ENCODE measurements around the gene NUDT3. TPM values are rescaled to one million over a fixed set of nuclear protein-coding genes. Genes with fewer than 3 reads are reported as not detected.

The NUDT3 gene
- total RNA-seq, 2 donors from 2014 or later, result 28.9 to 30.8 TPM

GRCh38 chr6:34436803-34437643 lies 44.6 kb upstream of the NUDT3 start:
- intact Hi-C loops (cut with DNase I), result no loop called here
- Histone ChIP-seq H3K4me3 (no peak overlapping the region), H3K4me1 (replicated peaks) (no peaks in the 10 kb centered on the region), H3K36me3 (no peaks in the 10 kb centered on the region), H3K27me3 (replicated peaks; ENCODE audit: insufficient read depth) (no peaks in the 10 kb centered on the region), H3K9me3 (no peaks in the 10 kb centered on the region), H3K27ac (peak overlapping the region in 1 of 2 donors; percentile 27)
- TF ChIP-seq POLR2AphosphoS5 (IDR thresholded peaks at IDR 0.05) (no peak), CTCF (IDR thresholded peaks at IDR 0.05) (no peak), POLR2A (IDR thresholded peaks at IDR 0.05) (no peak)
- DNase-seq (ENCODE audit: low spot score), result no peak
- 89% methylated on average over 38 of the region's 38 CpGs for WGBS

- 53% methylated on average over 5 of the region's 5 CpGs for WGBS
- no peak for DNase-seq (ENCODE audit: low spot score)
- Histone ChIP-seq H3K4me1 (replicated peaks) (no peaks in the 10 kb centered on the region), H3K9me3 (no peaks in the 10 kb centered on the region), H3K36me3 (no peaks in the 10 kb centered on the region), H3K27ac (peak overlapping the region in 1 of 2 donors; percentile 27), H3K4me3 (no peak overlapping the region), H3K27me3 (replicated peaks; ENCODE audit: insufficient read depth) (no peaks in the 10 kb centered on the region)
- intact Hi-C loops (cut with DNase I), result no loop called here
- TF ChIP-seq POLR2AphosphoS5 (IDR thresholded peaks at IDR 0.05) (no peak), CTCF (IDR thresholded peaks at IDR 0.05) (no peak), POLR2A (IDR thresholded peaks at IDR 0.05) (no peak)
Measured at GRCh38 chr6:34435916-34436315, 43.4 kb upstream of the NUDT3 start.

- H3K4me3 ChIP-seq, result peak within 1 kb of the TSS; percentile 60 to 76
- no peaks in the 10 kb centered on the region for H3K9me3 ChIP-seq
- peak; percentile 96 for TF ChIP-seq POLR2AphosphoS5 (IDR thresholded peaks at IDR 0.05)
- peak in 2 of 4 experiments; percentile 12 to 24 for TF ChIP-seq CTCF (IDR thresholded peaks at IDR 0.05)
- TF ChIP-seq POLR2A (IDR thresholded peaks at IDR 0.05), result peak; percentile 83
- intact Hi-C loops (cut with DNase I), result loop anchor here (2.0 to 10.0 kb wide), 2 partner anchors 31 to 179 kb away; no protein-coding TSS in a partner anchor
- H3K27ac ChIP-seq, result peak within 1 kb of the TSS; percentile 56 to 83
- under 1% methylated on average over 58 of the region's 58 CpGs for WGBS
- H3K27me3 ChIP-seq (replicated peaks; ENCODE audit: insufficient read depth), result no peaks in the 10 kb centered on the region
- DNase-seq (ENCODE audit: low spot score), result peak; percentile 87
- peaks cover 16 to 19% of the 10 kb centered on the region in 2 donors for H3K36me3 ChIP-seq
- no peaks in the 10 kb centered on the region for H3K4me1 ChIP-seq (replicated peaks)
Measured at GRCh38 chr6:34425498-34426410, 33.3 kb upstream of the NUDT3 start, which contains the start of gene RPS10. TSS of gene RPS10 (minus strand) at chr6:34426069. CDS start at chr6:34425221, 848 bp downstream.

GRCh38 chr6:34425132-34425497 lies 32.6 kb upstream of the NUDT3 start:
- H3K4me1 ChIP-seq (replicated peaks), result no peaks in the 10 kb centered on the region
- peak overlapping the region; percentile 60 to 76 for H3K4me3 ChIP-seq
- TF ChIP-seq CTCF (IDR thresholded peaks at IDR 0.05) (no peak), POLR2AphosphoS5 (IDR thresholded peaks at IDR 0.05) (no peak), POLR2A (IDR thresholded peaks at IDR 0.05) (no peak)
- H3K27ac ChIP-seq, result peak overlapping the region; percentile 56 to 83
- 7% methylated on average over 10 of the region's 10 CpGs for WGBS
- intact Hi-C loops (cut with DNase I), result loop anchor here (2.0 to 10.0 kb wide), 2 partner anchors 30 to 180 kb away; no protein-coding TSS in a partner anchor
- DNase-seq (ENCODE audit: low spot score), result no peak
- no peaks in the 10 kb centered on the region for H3K9me3 ChIP-seq
- H3K36me3 ChIP-seq, result peaks cover 18 to 19% of the 10 kb centered on the region in 2 donors
- H3K27me3 ChIP-seq (replicated peaks; ENCODE audit: insufficient read depth), result no peaks in the 10 kb centered on the region
